Glomerular endothelial cell (primary cell): ENCODE results near the gene CKAP4. TPM values are rescaled to one million over a fixed set of nuclear protein-coding genes. Genes with fewer than 3 reads are reported as not detected.

ENCODE experiments used
- DNase-seq: peaks from one replicate; pipeline ENCODE4 v3.0.0-alpha.2; 2011; ENCODE audit warnings: low read depth, low spot score; ENCODE audit errors: extremely low read depth
- total RNA-seq: library from RNA; depleted of rRNA; stranded (reverse); fragments of >200 nt; gene quantifications from 2 replicates; pipeline ENCODE4 v1.2.3, GENCODE V29; 2015

CKAP4 gene
- total RNA-seq, 1 donor from 2014 or later = 321 TPM

DNA sequence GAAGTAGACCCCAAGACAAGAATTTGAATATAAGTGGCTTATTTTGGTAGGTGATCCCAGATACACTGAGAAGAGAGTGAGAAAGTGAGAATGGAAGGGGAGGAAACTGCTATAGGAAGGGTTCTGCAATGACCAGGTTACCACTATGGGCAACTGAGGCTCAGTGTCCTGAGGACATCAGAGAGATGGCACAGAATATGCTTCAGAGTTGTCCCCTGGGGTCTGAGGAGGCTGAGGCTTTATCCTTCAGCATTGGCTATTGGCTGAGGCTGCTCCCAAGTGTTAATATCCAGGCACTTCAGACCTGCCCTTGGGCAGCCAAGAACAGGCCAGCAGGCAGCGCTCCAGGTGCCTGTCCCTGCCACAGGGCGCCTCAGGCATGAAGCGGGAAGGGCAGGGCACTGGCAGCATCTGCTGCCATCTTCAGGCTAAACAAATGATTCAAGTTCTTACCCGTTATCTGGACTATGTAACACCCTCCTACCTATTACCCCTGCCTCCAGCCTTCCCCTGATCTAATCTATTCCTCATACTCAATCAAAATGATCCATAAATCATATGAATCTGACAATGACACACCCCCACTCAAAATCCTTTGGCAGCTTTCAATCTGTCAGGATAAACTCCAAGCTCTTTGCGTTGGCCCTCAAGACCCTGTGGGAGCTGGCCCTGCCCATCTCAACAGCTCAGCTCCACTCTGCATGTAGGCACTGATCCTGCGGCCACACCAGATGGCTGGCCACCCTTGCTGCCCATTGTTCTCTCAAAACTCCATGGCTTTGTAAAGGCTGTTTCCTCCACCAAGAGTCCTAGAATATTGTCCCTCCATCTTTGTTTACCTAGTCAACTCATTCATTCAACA lies 42.4 kb downstream of the CKAP4 start:
- no peak for DNase-seq

DNA sequence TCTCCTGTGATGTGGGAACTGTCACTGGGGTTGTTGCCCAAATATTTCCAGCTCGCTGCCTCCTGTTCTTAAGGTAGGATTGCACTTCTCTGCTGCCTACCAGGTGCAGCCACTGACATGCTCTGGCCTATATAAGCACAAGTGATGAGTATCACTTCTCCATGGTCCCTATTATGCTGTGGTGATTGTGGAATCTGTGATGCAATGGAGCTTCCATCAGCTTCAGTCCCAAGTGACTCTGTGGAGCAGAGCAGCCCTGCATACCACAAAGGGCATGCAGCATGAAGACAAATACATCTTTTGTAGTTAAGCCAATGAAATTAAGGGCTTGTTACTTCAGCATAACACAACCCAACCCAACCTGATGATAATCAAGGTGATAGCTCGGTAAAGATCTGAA lies 43.5 kb downstream of the CKAP4 start:
- DNase-seq = no peak

DNA sequence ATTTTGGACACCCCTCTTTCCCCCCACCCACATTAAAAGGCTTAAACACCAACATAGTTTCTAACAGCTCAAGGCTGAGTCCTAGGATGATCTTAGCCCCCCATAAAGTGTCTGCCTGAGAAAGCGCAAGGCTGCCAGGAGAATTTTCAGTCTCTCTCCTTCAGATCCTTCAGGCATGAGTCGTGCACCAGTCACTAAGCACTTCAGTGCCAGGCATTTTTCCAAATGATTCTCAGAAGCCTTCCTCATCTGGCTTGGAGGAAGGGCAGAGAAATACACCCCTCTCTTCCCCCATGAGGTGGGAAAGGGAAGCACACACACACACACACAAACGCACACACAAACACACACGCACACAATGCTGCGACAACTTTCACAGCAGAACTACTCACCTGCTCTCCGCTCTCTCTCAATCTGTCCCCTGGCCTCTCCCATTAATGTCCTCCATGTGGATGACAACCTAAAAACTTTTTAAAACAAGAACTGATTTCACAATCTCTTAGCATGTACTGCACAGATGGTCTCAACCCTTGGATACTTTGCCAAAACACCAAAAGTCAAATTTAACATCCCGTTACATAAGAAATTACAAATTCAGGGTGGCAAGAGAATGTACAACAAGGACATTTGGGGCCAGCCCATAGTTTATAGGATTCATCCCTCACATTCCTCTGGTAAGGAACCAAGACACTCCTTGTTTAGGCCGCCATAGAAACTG lies 49.8 kb downstream of the CKAP4 start:
- no peak for DNase-seq

DNA sequence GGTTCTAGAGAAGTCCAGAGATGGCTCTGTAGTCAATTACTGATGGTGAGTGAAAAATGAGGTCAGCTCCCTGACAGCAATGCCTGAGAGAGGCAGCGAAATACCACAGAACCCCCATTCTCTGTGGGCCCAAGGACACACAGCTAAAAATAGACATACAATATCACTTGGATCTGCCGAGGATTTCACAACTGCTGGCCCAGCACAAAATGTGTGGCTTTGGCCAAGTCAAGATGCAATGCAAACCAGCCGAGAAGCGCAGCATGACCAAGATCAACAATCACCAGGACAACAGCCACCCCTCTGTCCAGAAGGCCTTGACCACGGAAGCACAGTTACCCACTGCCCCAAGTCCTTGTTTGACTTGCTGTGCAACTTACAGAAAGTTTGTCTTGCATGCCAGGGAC lies 52.2 kb downstream of the CKAP4 start:
- DNase-seq = no peak

DNA sequence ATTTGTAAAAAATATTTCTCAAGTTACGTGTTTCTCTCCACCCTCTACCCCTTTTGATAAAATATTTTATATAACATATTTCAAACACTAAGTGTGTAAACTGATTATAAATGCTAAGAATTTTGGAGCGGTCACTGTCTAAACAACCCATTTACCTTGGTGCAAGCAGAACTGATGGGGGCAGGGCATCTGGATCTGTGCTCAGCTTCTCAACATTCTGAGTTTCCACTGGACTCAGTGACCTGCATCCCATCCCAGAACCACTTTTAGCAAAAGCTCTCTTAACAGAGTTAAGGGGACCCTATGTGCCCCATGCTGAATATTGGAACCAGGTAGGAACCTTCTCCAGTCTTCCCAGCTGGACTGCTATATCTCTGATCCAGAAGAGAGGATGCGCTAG lies 53.5 kb downstream of the CKAP4 start:
- DNase-seq = no peak

DNA sequence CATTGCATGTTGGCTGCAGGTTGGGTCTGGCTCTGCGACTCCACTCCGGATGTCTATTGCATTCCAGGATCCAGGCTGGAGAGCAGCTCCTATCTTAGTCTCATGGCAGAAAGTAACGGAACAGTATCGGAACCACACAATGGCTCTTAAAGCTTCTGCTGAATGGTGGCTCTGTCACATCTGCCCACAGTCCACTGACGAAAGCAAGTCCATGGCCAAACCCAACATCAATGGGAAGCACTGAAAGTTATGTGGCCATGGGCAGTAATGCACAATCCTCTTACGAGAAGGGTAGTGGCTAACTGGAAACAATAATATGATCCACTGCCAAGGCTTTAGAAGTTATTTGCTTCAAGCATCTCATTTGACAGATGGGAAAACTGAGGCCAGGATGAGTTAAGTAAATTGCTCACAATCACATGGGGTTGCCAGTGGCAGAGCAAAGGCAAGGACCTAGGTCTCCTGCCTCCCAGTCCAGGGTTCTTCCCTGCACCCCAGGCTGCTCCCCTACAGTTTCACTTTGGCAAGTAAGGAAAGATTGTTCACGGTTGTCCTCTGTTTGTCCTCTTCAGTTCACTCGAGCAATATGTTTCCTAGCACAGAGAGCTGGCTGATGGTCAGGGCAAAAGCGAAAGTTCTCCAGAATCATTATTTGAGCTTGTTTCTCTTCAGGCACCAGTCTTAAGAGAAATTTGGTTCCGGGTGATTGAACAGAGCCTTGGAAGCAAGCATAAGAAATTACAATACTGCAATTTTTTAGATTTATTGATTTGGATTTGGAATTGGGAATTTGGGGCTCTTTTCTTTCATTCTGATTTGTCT lies 54.2 kb downstream of the CKAP4 start:
- DNase-seq = no peak

DNA sequence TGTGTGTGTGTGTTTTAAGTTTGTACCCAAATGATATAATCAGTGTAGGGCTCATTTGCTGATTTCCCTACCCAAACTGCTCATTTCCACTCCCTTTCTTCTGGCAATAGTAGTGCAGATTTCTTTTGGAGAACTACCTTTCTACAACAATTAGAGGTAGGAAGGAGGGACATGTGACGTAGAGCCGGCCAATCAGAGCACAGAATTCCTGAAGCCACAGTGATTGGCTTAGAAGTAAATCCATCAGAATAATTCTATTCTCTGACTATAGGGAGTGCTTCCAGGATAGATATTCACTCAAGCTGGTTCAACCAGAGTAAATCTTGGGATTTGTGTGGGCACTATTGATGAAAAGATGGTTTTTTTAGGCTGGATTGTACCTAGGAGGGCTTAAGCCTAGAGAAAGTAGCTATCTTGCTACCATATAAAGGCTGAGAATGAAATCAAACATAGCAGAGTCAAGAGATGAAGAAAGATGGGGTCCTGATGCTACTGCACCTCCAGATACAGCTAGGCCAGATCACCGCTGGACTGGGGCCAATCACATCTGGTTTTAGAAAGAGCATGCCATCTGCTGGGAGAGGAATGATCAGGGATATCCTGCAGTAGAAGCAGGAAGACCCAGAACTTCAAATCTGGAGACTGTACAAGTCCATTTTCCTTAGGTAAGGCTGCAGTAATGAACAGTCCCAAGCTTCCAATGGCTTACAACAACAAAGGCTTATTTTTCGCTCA lies 55.0 kb downstream of the CKAP4 start:
- DNase-seq = no peak

DNA sequence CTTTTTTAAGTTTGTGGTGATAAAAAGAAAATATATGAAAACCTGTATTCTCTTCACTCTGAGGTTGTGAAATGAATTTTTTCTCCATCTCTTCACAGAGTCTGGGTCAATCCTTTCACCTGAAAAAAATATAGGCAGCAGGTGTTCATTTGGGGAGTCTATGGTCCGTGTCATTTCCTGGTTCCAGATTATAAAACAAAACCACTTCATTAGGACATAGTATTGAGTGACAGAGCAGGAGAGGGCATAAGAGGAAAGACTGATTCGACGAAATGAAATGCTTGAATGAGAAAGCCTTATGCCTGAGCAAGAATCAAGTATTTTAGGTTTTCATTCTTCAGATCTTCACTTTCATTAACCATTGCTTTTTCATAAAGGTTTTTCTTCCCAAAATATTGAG lies 57.2 kb downstream of the CKAP4 start:
- no peak for DNase-seq

DNA sequence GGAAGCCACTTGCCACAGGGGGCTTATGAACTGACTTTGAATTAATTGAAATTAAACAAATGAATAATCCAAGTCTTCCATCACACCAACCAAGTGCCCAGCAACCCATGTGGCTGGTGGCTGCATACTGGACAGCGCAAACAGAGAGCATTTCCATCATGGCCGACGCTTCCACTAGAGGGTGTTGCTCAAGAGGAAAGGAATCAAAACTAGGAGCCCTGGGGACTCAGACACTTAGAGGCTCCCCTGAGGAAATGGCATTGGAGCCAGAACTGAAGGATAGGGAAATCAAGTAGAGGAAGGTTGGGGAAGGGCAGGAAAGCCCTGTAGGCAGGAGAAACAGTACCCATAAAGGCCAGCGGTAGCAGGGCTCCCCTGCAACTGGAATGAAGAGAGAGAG lies 58.5 kb downstream of the CKAP4 start:
- no peak for DNase-seq

DNA sequence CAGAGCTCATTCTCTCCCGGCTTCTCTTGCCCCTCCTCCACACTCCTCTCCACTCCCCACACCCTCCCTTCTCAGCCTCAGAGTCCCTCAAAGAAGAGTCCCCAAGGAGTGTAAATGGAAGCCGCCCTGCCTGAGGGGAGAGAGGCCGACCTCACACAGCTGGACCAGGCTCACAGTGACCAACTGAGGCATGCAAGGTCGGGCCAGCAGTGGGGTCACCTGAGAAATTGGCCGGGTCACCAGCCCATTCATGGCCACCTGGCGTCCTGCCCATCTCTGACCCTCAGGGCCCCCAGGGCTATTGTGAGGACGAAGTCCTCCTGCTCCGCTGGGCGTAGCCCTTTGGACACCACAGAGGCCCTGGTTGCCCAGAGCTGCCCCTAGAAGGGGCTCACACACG lies 59.6 kb downstream of the CKAP4 start:
- no peak for DNase-seq

Other genes starting within 250 kb of the CKAP4 start
- gene NUAK1, start 109.1 kb downstream of the CKAP4 start, total RNA-seq = 55.3 and 68.8 TPM in 2 replicates
- gene TCP11L2, start 54.7 kb upstream of the CKAP4 start, total RNA-seq = 9.8 and 23.0 TPM in 2 replicates
- 8.5 and 9.3 TPM in 2 replicates for gene POLR3B, start 109.7 kb upstream of the CKAP4 start, total RNA-seq